HEK293T (cell line): ENCODE measurements around the gene FAM237B.
"Not testable (repeated sequence)": the region's sequence is repeated elsewhere in the genome, so short reads cannot be mapped to it uniquely, and the experiment has no call there.

Experiments used
- ARNT ChIP-seq: fragments of 450-650 bp; IDR thresholded peaks from 2 replicates; pipeline ENCODE4 v1.6.1; 2017; ENCODE audit warnings: mild to moderate bottlenecking
- FOXK2 ChIP-seq: fragments of 450-650 bp; IDR thresholded peaks from 2 replicates; pipeline ENCODE4 v1.6.1; 2016; ENCODE audit warnings: mild to moderate bottlenecking
- LEF1 ChIP-seq: fragments of 450-650 bp; IDR thresholded peaks from 2 replicates; pipeline ENCODE4 v1.6.1; 2017; ENCODE audit warnings: mild to moderate bottlenecking, borderline replicate concordance
- SP1 ChIP-seq: fragments of 450-650 bp; IDR thresholded peaks from 2 replicates; pipeline ENCODE4 v1.6.1; 2017

DNA sequence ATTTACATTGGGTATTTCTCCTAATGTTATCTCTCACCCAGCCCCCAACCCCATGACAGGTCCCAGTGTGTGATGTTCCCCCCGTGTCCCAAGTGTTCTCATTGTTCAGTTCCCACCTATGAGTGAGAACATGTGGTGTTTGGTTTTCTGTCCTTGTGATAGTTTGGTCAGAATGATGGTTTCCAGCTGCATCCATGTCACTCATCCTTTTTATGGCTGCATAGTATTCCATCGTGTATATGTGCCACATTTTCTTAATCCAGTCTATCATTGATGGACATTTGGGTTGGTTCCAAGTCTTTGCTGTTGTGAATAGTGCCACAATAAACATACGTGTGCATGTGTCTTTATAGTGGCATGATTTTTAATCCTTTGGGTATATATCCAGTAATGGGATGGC, 28.9 kb upstream of the FAM237B start:
- not testable (repeated sequence) for TF ChIP-seq FOXK2, SP1, ARNT, LEF1
